Effector memory CD4-positive, alpha-beta T cell (primary cell): ENCODE results near the gene HPD.
"Not testable (repeated sequence)": the region's sequence is repeated elsewhere in the genome, so short reads cannot be mapped to it uniquely, and the experiment has no call there.

ENCODE experiments used
- DNase-seq, 3 donors: peaks; one replicate each; pipeline ENCODE4 v3.0.0-alpha.2; 2020
- H3K27ac ChIP-seq: 2 replicates; pipeline ENCODE4 v1.7.0; 2013; ENCODE audit warnings: mild to moderate bottlenecking, low read length, moderate library complexity; ENCODE audit not compliant: insufficient read depth, poor library complexity, severe bottlenecking
- H3K27me3 ChIP-seq: replicated peaks from 2 replicates; pipeline ENCODE4 v1.7.0; 2013; ENCODE audit warnings: mild to moderate bottlenecking, low read length; ENCODE audit not compliant: insufficient read depth, control insufficient read depth, poor library complexity, severe bottlenecking
- H3K36me3 ChIP-seq: 2 replicates; pipeline ENCODE4 v1.7.0; 2013; ENCODE audit warnings: mild to moderate bottlenecking, low read length, moderate library complexity; ENCODE audit not compliant: control insufficient read depth, insufficient read depth
- H3K4me1 ChIP-seq: 2 replicates; pipeline ENCODE4 v1.7.0; 2013; ENCODE audit warnings: low read length, mild to moderate bottlenecking; ENCODE audit not compliant: control insufficient read depth, insufficient read depth, poor library complexity, severe bottlenecking
- H3K4me3 ChIP-seq: 2 replicates; pipeline ENCODE4 v1.7.0; 2013; ENCODE audit warnings: low read length, low read depth, mild to moderate bottlenecking; ENCODE audit not compliant: insufficient read depth, poor library complexity, severe bottlenecking
- H3K9me3 ChIP-seq: 2 replicates; pipeline ENCODE4 v1.7.0; 2013; ENCODE audit warnings: mild to moderate bottlenecking, low read length, moderate library complexity; ENCODE audit not compliant: control insufficient read depth
- total RNA-seq, 3 donors: gene quantifications; one replicate each; lab custom pipeline; 2026; lab: John Stamatoyannopoulos, UW

HPD gene
- total RNA-seq, result 0 reads per million in 3 donors

DNA sequence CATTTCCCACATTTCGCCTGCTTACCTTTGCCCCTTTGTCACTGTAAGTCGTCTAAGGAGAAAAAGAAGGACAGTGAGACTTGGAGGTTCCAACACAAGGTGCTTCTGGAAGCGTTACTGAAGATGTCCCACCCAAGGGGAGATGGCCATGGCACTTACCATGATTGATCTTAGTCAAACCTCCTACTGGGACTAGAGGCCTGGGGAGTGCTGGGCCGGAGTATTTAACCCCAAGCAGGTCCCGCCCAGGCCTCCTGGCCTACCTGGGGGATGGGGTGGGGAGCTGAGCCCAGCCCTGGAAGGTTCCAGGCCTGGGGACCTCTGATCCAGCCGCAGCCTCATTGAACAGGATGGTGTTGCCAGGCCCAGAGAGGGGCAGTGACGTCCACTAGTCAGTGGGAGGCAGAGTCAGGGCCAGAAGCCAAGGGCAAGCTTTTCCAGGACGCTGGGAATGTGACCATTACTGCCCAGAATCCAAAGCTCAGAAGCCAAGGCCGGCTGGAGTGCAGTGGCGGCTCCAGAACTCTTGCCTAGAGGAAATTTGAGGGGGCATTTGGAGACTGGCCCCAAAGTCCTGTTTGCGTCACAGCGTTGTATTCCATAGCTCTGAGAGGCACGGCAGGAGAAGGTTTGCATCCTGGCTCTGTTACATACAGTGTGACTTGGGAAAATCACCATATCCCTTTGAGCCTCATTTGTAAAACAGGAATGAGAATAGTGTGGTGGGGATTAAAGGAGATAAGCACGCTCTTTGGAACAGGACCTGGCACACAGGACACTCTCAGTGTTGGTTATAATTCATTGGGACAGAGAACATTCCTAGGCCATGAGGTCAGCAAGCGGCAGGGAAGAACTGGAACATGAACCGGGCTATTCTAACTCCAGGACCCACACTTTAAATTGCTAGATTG is at the start of gene HPD:
Gene HPD, minus strand, starts transcription at position 198 of the 911 bp plus-strand sequence. Its CDS starts 36 bp downstream, at position 162.
- no peak within 1 kb of the TSS for H3K27ac ChIP-seq
- no peaks in the 10 kb centered on the region for H3K36me3 ChIP-seq
- DNase-seq, result no peak
- H3K27me3 ChIP-seq, result no peaks in the 10 kb centered on the region
- no peak within 1 kb of the TSS for H3K4me3 ChIP-seq
- no peaks in the 10 kb centered on the region for H3K4me1 ChIP-seq
- H3K9me3 ChIP-seq, result no peaks in the 10 kb centered on the region

DNA sequence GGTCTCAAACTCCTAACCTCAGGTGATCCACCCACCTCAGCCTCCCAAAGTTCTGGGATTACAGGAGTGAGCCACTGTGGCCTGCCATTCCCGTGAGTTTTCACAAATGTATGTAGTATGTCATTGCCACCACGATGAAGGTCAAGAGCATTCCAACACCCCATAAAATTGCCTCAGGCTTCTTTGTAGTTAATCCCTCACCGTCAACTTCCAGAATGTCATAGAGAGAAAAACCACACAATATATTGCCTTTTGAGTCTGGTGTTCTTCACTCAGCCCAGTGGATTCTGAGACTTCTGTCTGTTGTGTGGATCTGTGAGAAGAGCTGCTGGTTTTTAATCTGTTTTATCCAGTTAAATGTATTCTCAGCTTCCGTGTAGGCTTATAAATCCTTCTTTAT is 47.1 kb upstream of the HPD start:
- Histone ChIP-seq H3K4me1 (no peaks in the 10 kb centered on the region), H3K4me3 (no peak overlapping the region), H3K9me3 (no peaks in the 10 kb centered on the region), H3K36me3 (peaks cover 50% of the 10 kb centered on the region), H3K27me3 (no peaks in the 10 kb centered on the region), H3K27ac (no peak overlapping the region)
- DNase-seq, result no peak

DNA sequence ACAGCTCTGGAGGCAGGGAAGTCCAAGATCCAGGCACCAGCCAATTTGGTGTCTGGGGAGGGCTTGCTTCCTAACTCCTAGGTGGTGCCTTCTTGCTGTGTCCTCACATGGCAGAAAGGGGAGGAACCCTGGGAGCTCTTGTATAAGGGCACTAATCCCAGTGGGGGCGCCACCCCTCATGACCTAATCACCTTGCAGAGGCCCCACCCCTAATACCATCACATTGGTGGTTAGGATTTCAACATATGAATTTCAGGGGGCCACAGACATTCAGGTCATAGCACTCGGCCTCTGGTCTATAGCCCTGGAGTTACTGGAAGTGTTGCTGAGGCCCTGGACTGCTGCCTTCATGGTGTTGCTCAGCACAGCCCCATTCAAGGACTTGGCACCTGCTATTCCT is 44.5 kb upstream of the HPD start:
- DNase-seq, result no peak
- no peaks in the 10 kb centered on the region for H3K27me3 ChIP-seq
- no peaks in the 10 kb centered on the region for H3K4me1 ChIP-seq
- no peak overlapping the region for H3K27ac ChIP-seq
- no peaks in the 10 kb centered on the region for H3K9me3 ChIP-seq
- H3K36me3 ChIP-seq, result peaks cover 60% of the 10 kb centered on the region
- H3K4me3 ChIP-seq, result no peak overlapping the region

DNA sequence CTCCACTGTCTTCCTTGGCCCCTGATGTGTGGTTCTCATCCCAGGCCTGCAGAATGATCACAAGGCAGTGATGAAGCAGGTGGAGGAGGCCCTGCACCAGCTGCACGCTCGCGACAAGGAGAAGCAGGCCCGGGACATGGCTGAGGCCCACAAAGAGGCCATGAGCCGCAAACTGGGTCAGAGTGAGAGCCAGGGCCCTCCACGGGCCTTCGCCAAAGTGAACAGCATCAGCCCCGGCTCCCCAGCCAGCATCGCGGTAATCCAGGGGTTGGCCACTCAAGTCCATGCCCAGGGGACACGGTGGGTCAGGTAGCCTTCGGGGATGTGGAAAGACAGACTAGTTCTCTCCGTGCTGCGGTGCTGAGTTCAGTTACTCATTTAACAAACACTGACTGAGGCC is 40.9 kb upstream of the HPD start:
- Histone ChIP-seq H3K9me3 (no peaks in the 10 kb centered on the region), H3K27me3 (no peaks in the 10 kb centered on the region), H3K27ac (no peak overlapping the region), H3K4me3 (no peak overlapping the region), H3K4me1 (no peaks in the 10 kb centered on the region), H3K36me3 (peaks cover 70% of the 10 kb centered on the region)
- DNase-seq, result no peak

DNA sequence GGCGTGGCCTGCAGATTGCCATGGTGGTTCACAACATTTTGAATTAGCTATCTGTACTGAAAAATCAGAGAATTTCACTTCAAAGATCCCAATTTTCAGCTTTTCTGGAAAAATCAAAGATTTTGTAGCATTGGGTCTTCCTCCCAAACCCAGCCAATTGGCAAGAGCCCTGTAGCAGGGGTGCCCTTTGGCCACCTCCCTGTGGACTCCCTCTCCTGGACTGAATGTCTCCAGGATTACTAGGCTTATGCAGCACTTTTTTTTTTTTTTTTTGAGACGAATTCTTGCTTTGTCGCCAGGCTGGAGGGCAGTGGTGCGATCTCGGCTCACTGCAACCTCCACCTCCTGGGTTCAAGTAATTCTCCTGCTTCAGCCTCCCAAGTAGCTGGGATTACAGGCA is 39.6 kb upstream of the HPD start:
- no peak overlapping the region for H3K4me3 ChIP-seq
- H3K27ac ChIP-seq, result no peak overlapping the region
- no peak for DNase-seq
- H3K9me3 ChIP-seq, result no peaks in the 10 kb centered on the region
- H3K36me3 ChIP-seq, result peaks cover 73% of the 10 kb centered on the region
- H3K27me3 ChIP-seq, result no peaks in the 10 kb centered on the region
- H3K4me1 ChIP-seq, result no peaks in the 10 kb centered on the region

DNA sequence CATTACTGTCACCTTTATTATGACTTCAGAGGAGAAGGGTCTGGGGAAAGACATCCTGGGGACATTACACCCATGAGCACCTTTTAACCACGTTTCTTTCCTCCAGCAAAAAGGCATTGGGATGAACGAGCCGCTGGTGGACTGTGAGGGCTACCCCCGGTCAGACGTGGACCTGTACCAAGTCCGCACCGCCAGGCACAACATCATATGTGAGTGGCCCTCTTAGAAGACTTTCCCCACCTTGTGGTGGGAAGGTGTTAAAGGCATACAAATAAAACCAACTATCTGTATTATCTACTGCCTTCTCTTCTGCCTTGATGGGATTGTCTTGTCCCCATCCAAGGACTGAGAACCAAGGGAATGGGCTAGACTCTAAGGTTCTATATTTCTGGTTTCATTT is 36.0 kb upstream of the HPD start:
- peaks cover 4% of the 10 kb centered on the region for H3K4me1 ChIP-seq
- no peaks in the 10 kb centered on the region for H3K27me3 ChIP-seq
- H3K4me3 ChIP-seq, result no peak overlapping the region
- no peak for DNase-seq
- no peaks in the 10 kb centered on the region for H3K9me3 ChIP-seq
- peaks cover 43% of the 10 kb centered on the region for H3K36me3 ChIP-seq
- no peak overlapping the region for H3K27ac ChIP-seq

DNA sequence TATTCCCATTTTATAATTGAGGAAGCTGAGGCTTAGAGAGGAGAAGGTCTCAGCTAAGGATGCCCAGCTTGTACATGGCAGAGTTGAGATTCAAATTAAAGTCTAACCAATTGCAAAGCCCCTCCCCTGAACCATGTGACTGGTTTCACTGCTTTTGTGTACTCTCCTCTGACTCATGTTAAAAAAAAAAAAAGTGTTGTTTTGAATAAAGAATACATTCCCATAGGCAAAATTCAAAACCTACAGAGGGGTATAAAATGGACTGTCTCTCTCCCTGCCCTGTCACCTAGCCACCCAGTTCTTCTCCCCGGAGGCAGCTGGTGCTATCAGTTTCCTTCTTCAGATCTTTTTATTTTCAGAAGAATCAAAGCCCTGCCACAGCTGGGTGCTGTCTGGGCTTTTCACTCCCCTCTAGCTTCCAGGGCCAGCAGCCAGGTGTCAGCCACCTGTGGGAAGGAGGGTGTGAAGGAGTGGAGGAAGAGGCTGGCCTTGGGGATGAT is 35.4 kb upstream of the HPD start:
- H3K27ac ChIP-seq, result no peak overlapping the region
- H3K4me1 ChIP-seq, result peaks cover 9% of the 10 kb centered on the region
- no peak for DNase-seq
- no peak overlapping the region for H3K4me3 ChIP-seq
- no peaks in the 10 kb centered on the region for H3K27me3 ChIP-seq
- peaks cover 36% of the 10 kb centered on the region for H3K36me3 ChIP-seq
- no peaks in the 10 kb centered on the region for H3K9me3 ChIP-seq

DNA sequence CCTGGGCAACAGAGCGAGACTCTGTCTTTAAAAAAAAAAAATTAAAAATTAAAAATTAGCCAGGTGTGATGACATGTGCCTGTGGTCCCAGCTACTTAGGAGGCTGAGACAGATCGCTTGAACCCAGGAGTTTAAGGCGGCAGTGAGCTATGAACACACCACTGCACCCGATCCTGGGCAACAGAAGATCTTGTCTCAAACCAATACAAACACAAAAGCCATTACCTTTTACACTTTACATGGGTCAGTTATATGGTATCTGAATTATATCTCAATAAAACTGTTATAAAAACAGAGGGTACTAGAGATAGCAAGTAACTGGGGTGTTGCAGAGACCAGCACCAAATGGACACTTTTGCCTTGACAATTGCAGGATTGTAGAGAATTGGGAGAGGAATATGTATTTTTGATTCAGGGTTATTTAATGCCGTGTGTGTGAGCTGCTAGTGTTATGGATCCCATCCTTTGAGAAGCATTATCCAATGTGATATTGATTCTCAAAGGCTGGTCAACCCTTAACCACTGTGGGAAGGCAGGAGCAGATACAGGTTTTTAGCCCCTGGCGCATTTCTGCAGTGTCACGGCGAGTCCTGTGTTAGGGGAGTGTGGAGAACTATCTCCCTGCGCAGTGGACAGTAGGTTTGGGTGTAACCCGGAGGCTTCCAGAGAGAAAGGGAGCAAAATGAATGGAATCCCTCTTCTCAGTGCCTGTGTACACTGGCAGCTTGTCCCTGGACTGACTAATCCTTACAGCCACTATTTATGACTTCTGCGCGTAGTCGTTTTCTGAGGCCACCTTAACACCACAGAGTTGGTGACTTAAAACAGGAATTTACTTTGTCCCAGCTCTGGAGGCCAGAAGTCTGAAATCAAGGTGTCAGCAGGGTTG is 34.3 kb upstream of the HPD start:
- no peaks in the 10 kb centered on the region for H3K9me3 ChIP-seq
- no peak overlapping the region for H3K4me3 ChIP-seq
- peaks cover 13% of the 10 kb centered on the region for H3K4me1 ChIP-seq
- no peak for DNase-seq
- no peaks in the 10 kb centered on the region for H3K27me3 ChIP-seq
- H3K27ac ChIP-seq, result no peak overlapping the region
- peaks cover 34% of the 10 kb centered on the region for H3K36me3 ChIP-seq

DNA sequence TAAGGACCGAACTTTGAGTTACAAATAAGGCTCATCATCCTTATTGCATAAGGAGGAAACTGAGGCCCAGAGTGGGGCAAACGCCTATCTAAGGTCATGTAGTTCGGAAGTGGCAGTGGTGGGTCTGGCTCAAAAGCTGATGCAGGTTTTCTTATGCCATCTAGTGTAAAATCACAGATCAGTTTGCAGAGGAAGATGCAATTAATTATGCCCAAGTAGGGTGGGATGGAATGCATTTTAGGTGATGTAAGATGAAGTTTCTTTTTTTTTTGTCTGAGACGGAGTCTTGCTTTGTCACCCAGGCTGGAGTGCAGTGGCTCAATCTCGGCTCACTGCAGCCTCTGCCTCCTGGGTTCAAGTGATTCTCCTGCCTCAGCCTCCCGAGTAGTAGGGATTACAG is 31.0 kb upstream of the HPD start:
- not testable (repeated sequence) for H3K27me3 ChIP-seq, DNase-seq, H3K9me3 ChIP-seq
- H3K36me3 ChIP-seq, result peaks cover 10% of the 10 kb centered on the region
- peak overlapping the region; percentile 91 for H3K27ac ChIP-seq
- H3K4me3 ChIP-seq, result peak overlapping the region; percentile 64
- peaks cover 13% of the 10 kb centered on the region for H3K4me1 ChIP-seq

DNA sequence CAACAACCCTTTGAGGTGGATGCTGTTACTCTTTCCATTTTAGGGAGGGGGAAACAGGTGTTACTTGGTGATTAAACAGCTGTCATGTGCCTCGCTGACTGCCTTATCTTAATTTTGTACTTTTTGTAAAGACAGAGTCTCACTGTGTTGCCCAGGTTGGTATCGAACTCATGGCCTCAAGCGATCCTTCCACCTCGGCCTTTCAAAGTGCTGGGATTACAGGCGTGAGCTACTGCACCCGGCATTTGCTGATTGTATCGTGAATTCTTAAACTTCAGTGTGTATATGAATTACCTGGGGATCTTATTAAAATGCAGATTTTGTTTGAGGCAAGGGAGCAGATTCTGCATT is 30.6 kb upstream of the HPD start:
- H3K4me3 ChIP-seq, result peak overlapping the region; percentile 64
- DNase-seq, result no peak

More for the DNA sequence above, 30.6 kb upstream of the HPD start:
- Histone ChIP-seq H3K9me3 (no peaks in the 10 kb centered on the region), H3K27ac (peak overlapping the region; percentile 91), H3K36me3 (peaks cover 6% of the 10 kb centered on the region), H3K4me1 (peaks cover 13% of the 10 kb centered on the region), H3K27me3 (no peaks in the 10 kb centered on the region)
